Panc1 (cell line): ENCODE data around the gene TCF20. TPM values are rescaled to one million over a fixed set of nuclear protein-coding genes. Genes with fewer than 3 reads are reported as not detected.

Source experiments
- ATAC-seq: fragments of 200-7000 bp; cut with Tn5 transposase; 2 replicates; pipeline ENCODE4 v1.9.1; 2020; ENCODE audit warnings: mild to moderate bottlenecking, moderate library complexity
- BruUV-seq: library from RNA; stranded (reverse); fragments of 400-500 nt; replicated peaks from 2 replicates; lab custom pipeline; 2021; lab: Mats Ljungman, UMichigan
- CTCF ChIA-PET: fragments of 300-600 bp; sonication (Branson Sonifier 250); formaldehyde crosslinking; loops from one replicate; lab custom pipeline; 2022; ENCODE audit warnings: antibody characterized with exemption; lab: Charles Lee
- POLR2A ChIA-PET: fragments of 300-600 bp; sonication (Branson Sonifier 250); formaldehyde crosslinking; loops from one replicate; lab custom pipeline; 2022; ENCODE audit warnings: antibody characterized with exemption; lab: Charles Lee
- DNase-seq: peaks from one replicate; pipeline ENCODE4 v3.0.0-alpha.2; 2010; ENCODE audit warnings: low read depth, low spot score
- H3K27ac ChIP-seq: 2 replicates; pipeline ENCODE4 v1.5.1; 2011; ENCODE audit warnings: mild to moderate bottlenecking, low read length, inconsistent platforms
- H3K27me3 ChIP-seq: fragments of 200-500 bp; sonication (Bioruptor generic); 2 replicates; pipeline ENCODE4 v1.6.0; 2014; ENCODE audit warnings: low read length, inconsistent platforms; ENCODE audit not compliant: control insufficient read depth, insufficient read depth
- H3K36me3 ChIP-seq: fragments of 200-500 bp; sonication (Bioruptor generic); 2 replicates; pipeline ENCODE4 v1.5.1; 2014; ENCODE audit warnings: inconsistent platforms, mild to moderate bottlenecking, low read length, moderate library complexity; ENCODE audit not compliant: control insufficient read depth, insufficient read depth
- H3K4me1 ChIP-seq: 2 replicates; pipeline ENCODE4 v1.5.1; 2011; ENCODE audit warnings: inconsistent platforms, mild to moderate bottlenecking, low read length, moderate library complexity; ENCODE audit not compliant: control insufficient read depth, insufficient read depth
- H3K4me3 ChIP-seq, 2 experiments: 2 replicates each; pipeline ENCODE4 v1.5.1; 2011 to 2012; ENCODE audit warnings: low read depth in 2 of 2, low read length in 2 of 2, mild to moderate bottlenecking in 2 of 2, inconsistent platforms in 1 of 2, moderate library complexity in 1 of 2
- H3K9me3 ChIP-seq: fragments of 200-500 bp; sonication (Bioruptor generic); 2 replicates; pipeline ENCODE4 v1.5.1; 2014; ENCODE audit warnings: low read depth, mild to moderate bottlenecking, inconsistent platforms, low read length, moderate library complexity; ENCODE audit not compliant: control insufficient read depth, insufficient read depth
- POLR2AphosphoS5 ChIP-seq: IDR thresholded peaks from 2 replicates; pipeline ENCODE4 v1.6.1; 2012; ENCODE audit warnings: mild to moderate bottlenecking, low read depth, low read length, moderate library complexity
- SIN3A ChIP-seq: IDR thresholded peaks from 2 replicates; pipeline ENCODE4 v1.6.1; 2012; ENCODE audit warnings: low read depth, mild to moderate bottlenecking, low read length, moderate library complexity, borderline replicate concordance; ENCODE audit not compliant: insufficient read depth
- TCF7L2 ChIP-seq: IDR thresholded peaks from 2 replicates; pipeline ENCODE4 v1.6.1; 2011; ENCODE audit warnings: mild to moderate bottlenecking, low read depth, low read length, inconsistent platforms
- in situ Hi-C: cut with HindIII; loops from 2 replicates; pipeline ENCODE4 v1.10.0; 2016; ENCODE audit warnings: low sequenced_read_pairs, low pct_unique_long_range_greater_than_20kb
- intact Hi-C: fragments of 100-400 bp; cut with micrococcal nuclease; formaldehyde crosslinking; loops from one replicate; pipeline ENCODE4 v1.10.0; 2022; ENCODE audit not compliant: unreplicated experiment
- total RNA-seq: library from RNA; stranded (reverse); gene quantifications from one replicate; pipeline ENCODE4 v1.2.1, GENCODE V29; 2021; ENCODE audit not compliant: unreplicated experiment
- TF ChIP-seq, protein P1 (sequence below), 2 experiments: IDR thresholded peaks; 2 replicates each; pipeline ENCODE4 v1.6.1; 2011 to 2012; ENCODE audit warnings: low read depth in 2 of 2, control low read depth in 1 of 2, low read length in 1 of 2, mild to moderate bottlenecking in 1 of 2, moderate library complexity in 1 of 2; ENCODE audit not compliant: insufficient read depth in 1 of 2
- TF ChIP-seq, protein P2 (sequence below): fragments of 450-650 bp; IDR thresholded peaks from 2 replicates; pipeline ENCODE4 v1.5.1; 2017; ENCODE audit warnings: mild to moderate bottlenecking

The TCF20 gene
- total RNA-seq, 1 experiment from 2014 or later, result 79.8 TPM

DNA sequence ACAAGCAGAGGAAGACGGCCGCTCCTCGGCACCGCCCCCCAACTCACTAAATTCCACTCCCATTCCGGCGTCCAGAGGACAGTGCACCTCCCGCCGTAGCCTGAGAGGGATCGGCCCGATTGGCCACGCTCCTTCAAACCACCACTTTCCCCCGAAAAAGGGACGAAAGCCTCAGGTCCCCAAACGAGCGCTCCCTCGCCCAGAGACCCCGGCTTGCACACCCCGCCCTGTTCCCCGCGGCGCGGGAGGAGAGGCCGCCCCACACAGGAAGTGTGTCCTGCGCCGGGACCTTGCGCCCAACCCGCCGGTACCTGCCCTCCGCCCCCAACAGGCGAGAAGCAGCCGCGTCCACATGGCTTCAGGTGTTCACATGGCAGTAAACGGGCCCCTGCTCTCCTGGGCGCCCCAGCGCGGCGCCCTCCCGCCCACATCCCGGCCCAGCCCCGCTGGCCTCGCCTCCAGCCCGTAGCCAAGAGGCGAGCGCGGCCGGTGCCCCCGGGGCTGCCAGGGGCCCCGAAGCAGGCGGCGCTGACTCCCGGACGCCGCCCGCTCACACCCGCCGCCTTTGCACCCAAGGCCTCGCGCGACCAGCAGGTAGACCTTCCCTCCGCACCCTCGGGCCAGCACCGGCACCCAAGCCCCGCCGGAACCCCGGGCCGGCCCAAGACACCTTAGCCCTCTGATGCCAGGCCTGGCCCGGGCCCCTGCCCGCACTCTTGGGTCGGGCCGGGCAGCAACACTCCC, 849 bp downstream of the TCF20 start:
- peak overlapping the region; percentile 70 to 72 for H3K4me3 ChIP-seq
- BruUV-seq, result no TSS peak
- intact Hi-C loops (loop anchor here (10.0 kb wide), 2 partner anchors 95 to 165 kb away; partner anchors contain the start of gene NFAM1), in situ Hi-C loops (no loop called here)
- H3K4me1 ChIP-seq, result peaks cover 39% of the 10 kb centered on the region
- H3K27me3 ChIP-seq, result no peaks in the 10 kb centered on the region
- no peak for DNase-seq
- H3K9me3 ChIP-seq, result no peaks in the 10 kb centered on the region
- H3K36me3 ChIP-seq, result no peaks in the 10 kb centered on the region; the same call in none of the 2 replicates
- ChIA-PET POLR2A (no interaction called here), CTCF (no interaction called here)
- H3K27ac ChIP-seq, result peak overlapping the region; percentile 80
- TF ChIP-seq, protein P1, sequence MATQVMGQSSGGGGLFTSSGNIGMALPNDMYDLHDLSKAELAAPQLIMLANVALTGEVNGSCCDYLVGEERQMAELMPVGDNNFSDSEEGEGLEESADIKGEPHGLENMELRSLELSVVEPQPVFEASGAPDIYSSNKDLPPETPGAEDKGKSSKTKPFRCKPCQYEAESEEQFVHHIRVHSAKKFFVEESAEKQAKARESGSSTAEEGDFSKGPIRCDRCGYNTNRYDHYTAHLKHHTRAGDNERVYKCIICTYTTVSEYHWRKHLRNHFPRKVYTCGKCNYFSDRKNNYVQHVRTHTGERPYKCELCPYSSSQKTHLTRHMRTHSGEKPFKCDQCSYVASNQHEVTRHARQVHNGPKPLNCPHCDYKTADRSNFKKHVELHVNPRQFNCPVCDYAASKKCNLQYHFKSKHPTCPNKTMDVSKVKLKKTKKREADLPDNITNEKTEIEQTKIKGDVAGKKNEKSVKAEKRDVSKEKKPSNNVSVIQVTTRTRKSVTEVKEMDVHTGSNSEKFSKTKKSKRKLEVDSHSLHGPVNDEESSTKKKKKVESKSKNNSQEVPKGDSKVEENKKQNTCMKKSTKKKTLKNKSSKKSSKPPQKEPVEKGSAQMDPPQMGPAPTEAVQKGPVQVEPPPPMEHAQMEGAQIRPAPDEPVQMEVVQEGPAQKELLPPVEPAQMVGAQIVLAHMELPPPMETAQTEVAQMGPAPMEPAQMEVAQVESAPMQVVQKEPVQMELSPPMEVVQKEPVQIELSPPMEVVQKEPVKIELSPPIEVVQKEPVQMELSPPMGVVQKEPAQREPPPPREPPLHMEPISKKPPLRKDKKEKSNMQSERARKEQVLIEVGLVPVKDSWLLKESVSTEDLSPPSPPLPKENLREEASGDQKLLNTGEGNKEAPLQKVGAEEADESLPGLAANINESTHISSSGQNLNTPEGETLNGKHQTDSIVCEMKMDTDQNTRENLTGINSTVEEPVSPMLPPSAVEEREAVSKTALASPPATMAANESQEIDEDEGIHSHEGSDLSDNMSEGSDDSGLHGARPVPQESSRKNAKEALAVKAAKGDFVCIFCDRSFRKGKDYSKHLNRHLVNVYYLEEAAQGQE (IDR thresholded peaks at IDR 0.05; ENCODE audit: insufficient read depth in 1 of 2, low read depth in 2 of 2, low read length in 1 of 2), result no peak
- TF ChIP-seq, protein P2, sequence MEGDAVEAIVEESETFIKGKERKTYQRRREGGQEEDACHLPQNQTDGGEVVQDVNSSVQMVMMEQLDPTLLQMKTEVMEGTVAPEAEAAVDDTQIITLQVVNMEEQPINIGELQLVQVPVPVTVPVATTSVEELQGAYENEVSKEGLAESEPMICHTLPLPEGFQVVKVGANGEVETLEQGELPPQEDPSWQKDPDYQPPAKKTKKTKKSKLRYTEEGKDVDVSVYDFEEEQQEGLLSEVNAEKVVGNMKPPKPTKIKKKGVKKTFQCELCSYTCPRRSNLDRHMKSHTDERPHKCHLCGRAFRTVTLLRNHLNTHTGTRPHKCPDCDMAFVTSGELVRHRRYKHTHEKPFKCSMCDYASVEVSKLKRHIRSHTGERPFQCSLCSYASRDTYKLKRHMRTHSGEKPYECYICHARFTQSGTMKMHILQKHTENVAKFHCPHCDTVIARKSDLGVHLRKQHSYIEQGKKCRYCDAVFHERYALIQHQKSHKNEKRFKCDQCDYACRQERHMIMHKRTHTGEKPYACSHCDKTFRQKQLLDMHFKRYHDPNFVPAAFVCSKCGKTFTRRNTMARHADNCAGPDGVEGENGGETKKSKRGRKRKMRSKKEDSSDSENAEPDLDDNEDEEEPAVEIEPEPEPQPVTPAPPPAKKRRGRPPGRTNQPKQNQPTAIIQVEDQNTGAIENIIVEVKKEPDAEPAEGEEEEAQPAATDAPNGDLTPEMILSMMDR, result 0 out of 2 replicates have a peak, but pooled peaks have one; percentile 13
- TF ChIP-seq POLR2AphosphoS5 (peak; percentile 29), TCF7L2 (no peak), SIN3A (peak; percentile 27; the same call in 1 of the 2 replicates)
- ATAC-seq, result peak; percentile 83

DNA sequence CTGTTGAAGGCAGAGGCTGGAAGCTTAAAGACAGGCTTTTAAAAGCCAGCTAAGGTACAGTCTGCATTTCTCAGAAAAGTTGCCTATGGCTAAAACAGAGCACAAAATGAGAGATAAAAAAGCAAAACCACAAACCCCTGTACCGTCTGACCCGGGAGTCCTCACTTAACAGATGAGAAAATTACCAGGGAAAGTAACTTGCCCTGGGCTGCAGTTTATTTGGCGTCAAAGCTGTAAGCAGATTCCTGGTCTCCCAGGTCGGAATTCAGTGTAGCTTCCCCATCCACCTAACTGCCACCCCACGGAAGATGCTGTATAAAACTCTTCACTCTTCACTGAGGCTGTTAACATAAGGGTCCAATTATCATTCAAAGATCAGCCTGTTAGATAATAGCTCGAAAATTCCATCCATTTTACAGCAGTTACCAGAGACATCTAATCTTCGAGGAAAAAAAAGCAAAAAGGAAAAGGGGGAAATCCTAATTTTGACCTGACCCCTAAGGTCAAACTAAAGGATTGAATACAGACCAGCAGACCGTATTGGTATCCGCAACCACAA, 1.5 kb downstream of the TCF20 start:
- ChIA-PET POLR2A (interaction anchor here (0.6 kb wide), 1 partner anchor 14 kb away, joined by 3 read pairs; no protein-coding TSS in a partner anchor), CTCF (no interaction called here)
- ATAC-seq (no peak), DNase-seq (no peak)
- in situ Hi-C loops (no loop called here), intact Hi-C loops (loop anchor here (10.0 kb wide), 1 partner anchor 94 kb away; no protein-coding TSS in a partner anchor)
- Histone ChIP-seq H3K27me3 (no peaks in the 10 kb centered on the region), H3K36me3 (no peaks in the 10 kb centered on the region; the same call in none of the 2 replicates), H3K4me3 (peak overlapping the region; percentile 70 to 72), H3K4me1 (peaks cover 34% of the 10 kb centered on the region), H3K27ac (peak overlapping the region; percentile 80), H3K9me3 (no peaks in the 10 kb centered on the region)
- TF ChIP-seq, protein P1 (IDR thresholded peaks at IDR 0.05; ENCODE audit: insufficient read depth in 1 of 2, low read depth in 2 of 2, low read length in 1 of 2), result no peak
- no peak for TF ChIP-seq POLR2AphosphoS5
- no peak for TF ChIP-seq TCF7L2
- TF ChIP-seq, protein P2, result no peak
- no peak for TF ChIP-seq SIN3A
- TSS peak; percentile 69 for BruUV-seq
